22Rv1 (cell line): ENCODE measurements around the gene SETD1A.

Source experiments
- H3K27ac ChIP-seq: fragments of 450-650 bp; 2 replicates; pipeline ENCODE4 v1.5.1; 2017
- ZFX ChIP-seq: fragments of 450-650 bp; IDR thresholded peaks from 2 replicates; pipeline ENCODE4 v1.6.1; 2017; ENCODE audit warnings: antibody characterized with exemption, borderline replicate concordance
- TF ChIP-seq, protein P1 (sequence below): fragments of 450-650 bp; IDR thresholded peaks from 2 replicates; pipeline ENCODE4 v1.5.1; 2017; ENCODE audit warnings: mild to moderate bottlenecking

Gene SETD1A

DNA sequence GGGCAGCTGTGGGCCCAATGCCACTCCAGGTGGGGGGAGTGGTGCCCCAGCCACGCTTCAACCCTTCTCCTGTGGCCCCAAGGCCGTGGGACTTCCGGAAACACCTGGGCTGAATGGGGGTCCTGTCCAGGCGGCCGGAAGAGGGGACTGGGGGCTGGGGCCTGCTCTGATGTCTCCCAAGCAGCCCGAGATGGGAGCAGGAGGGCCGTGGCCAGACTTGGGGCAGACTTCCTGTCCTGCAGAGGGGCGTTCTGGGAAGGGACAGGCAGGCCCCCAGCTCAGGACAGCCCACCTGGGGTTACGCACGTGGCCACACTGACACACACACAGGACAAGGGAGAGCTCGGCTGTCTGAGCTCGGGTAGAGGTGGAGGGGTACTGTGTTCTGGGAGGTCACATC lies 32.6 kb downstream of the SETD1A start:
- TF ChIP-seq, protein P1, sequence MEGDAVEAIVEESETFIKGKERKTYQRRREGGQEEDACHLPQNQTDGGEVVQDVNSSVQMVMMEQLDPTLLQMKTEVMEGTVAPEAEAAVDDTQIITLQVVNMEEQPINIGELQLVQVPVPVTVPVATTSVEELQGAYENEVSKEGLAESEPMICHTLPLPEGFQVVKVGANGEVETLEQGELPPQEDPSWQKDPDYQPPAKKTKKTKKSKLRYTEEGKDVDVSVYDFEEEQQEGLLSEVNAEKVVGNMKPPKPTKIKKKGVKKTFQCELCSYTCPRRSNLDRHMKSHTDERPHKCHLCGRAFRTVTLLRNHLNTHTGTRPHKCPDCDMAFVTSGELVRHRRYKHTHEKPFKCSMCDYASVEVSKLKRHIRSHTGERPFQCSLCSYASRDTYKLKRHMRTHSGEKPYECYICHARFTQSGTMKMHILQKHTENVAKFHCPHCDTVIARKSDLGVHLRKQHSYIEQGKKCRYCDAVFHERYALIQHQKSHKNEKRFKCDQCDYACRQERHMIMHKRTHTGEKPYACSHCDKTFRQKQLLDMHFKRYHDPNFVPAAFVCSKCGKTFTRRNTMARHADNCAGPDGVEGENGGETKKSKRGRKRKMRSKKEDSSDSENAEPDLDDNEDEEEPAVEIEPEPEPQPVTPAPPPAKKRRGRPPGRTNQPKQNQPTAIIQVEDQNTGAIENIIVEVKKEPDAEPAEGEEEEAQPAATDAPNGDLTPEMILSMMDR, result no peak
- no peak for TF ChIP-seq ZFX
- no peak overlapping the region for H3K27ac ChIP-seq

DNA sequence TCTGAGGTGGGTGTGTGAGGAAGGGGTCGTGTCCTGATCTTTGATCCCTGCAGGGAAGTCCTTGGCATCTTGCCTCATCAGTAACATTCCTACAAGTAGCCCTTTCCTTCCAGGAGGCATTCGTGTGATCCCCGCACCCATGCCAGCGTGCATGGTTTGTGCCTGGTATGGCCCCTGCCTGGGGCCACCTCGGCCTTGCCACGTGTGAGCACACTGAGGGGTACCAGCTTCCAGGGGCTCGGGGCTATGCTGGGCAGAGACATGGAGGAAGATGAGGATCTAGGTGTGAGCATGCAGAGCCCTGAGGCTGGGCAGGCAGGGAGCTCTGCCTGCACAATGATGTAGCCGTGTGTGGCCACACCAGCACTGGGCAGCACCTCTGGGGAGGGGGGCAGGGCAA lies 33.5 kb downstream of the SETD1A start:
- TF ChIP-seq, protein P1, result no peak
- TF ChIP-seq ZFX, result no peak
- H3K27ac ChIP-seq, result no peak overlapping the region

DNA sequence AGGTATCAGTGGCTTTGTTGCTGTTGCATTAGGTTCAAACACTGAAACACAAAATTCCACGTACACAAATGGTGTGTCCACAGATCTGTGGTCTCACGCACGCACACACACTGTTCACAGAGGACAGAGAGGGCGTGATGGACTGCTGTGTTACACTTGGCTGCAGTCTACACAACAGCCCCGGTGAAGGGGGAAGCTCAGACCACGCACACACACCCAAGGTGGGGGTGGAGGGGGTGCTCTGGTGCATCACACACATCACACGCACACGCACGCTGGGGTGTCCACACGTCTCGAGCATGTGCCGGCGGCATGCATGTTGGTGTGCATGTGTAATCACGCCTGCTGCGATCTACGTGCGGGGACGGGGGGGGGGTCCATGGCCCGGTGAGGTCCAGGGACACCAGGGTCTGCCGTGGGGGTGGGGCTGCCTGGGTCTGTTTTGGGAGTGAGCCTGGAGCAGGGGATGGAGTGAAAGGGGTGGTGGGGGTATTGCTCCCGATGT lies 34.8 kb downstream of the SETD1A start:
- no peak overlapping the region for H3K27ac ChIP-seq
- TF ChIP-seq, protein P1, result no peak
- no peak for TF ChIP-seq ZFX

DNA sequence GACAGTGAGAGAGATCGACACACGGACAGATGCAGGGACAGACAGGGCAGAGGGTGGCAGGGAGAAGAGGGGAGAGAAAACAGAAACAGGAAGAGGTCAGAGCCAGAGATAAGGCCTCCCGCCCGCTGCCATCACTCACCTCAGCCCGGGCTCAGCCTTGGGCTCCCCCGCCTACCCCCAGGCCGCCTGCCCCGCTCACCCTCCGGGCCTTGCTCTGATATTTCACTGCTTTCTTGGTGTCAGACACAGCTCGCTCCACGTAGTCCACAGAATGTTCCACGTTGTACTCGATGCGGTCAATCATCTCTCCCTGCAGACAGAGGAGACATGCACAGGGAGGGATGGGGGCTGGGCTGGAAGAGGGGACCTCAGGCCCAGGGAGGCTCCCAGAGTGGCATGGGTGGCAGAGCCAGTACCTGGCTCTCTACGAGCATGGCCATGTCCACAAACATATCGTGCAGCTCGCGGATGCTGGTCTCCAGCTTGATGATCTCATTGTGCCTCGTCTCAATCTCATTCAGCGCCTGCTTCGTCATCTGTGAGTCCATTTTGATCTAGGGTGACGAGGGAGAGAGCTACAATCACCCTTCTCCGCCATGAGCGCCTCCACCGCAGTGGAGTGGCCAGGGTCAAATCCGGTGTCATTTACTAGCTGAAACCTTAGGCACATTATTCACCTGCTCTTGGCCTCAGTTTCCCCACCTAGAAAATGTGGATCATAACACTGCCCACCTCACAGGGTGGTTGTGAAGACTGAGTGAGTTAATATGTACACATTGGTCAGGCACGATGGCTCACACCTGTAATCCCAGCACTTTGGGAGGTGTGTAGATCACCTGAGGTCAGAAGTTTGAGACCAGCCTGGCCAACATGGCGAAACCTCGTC lies 35.6 kb downstream of the SETD1A start:
- H3K27ac ChIP-seq, result no peak overlapping the region
- TF ChIP-seq, protein P1, result no peak
- TF ChIP-seq ZFX, result no peak

DNA sequence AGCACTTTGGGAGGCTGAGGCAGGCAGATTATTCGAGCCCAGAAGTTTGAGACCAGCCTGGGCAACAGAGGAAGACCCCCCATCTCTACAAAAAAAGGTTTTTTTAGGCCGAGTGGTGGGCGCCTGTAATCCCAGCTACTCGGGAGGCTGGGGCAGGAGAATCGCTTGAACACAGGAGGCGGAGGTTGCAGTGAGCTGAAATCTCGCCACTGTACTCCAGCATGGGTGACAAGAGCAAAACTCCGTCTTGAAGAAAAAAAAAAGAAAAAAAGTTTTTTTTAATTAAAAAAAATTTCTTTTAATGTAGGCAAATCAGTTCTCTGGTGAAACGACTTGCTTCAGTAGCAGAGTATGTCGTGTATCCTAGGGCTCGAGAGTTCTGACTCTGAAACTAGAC lies 38.4 kb downstream of the SETD1A start:
- TF ChIP-seq, protein P1, result no peak
- TF ChIP-seq ZFX, result no peak
- H3K27ac ChIP-seq, result no peak overlapping the region

DNA sequence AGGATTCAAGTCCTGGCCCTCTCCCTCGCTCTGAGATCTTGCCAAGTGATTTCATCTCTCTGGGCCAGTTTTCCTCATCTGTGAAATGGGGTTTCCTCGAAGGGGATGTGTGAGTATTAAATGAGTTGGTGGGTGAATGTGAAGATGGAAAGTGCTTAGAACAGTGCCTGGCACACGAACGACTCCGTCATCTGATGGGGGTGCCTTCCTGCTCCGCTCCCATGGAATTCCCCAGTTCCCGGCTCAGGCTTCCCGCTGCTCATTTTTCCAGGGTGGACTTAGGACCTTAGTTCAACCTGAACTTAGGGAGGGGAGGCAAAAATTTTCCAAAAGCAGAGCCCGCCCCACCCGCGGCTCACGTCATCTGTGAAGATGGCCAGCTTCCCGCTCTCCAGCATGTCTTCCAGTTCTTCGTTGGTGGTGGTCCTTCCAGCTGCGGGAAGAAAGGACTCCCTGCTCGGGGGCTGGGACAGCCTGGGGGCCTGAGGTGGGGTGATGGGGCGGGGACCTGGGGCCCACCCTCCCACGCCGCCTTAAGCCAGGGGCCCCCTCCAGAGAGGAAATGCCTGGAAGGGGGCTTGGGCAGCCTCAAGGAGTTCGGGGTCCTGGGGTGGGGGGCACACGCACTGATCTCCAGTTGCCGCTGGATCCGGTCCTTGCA lies 38.9 kb downstream of the SETD1A start:
- H3K27ac ChIP-seq, result no peak overlapping the region

More for the DNA sequence above, 38.9 kb downstream of the SETD1A start:
- TF ChIP-seq, protein P1, result no peak
- no peak for TF ChIP-seq ZFX
